ENCODE measurements around the gene DGKQ.

Gene DGKQ

DNA sequence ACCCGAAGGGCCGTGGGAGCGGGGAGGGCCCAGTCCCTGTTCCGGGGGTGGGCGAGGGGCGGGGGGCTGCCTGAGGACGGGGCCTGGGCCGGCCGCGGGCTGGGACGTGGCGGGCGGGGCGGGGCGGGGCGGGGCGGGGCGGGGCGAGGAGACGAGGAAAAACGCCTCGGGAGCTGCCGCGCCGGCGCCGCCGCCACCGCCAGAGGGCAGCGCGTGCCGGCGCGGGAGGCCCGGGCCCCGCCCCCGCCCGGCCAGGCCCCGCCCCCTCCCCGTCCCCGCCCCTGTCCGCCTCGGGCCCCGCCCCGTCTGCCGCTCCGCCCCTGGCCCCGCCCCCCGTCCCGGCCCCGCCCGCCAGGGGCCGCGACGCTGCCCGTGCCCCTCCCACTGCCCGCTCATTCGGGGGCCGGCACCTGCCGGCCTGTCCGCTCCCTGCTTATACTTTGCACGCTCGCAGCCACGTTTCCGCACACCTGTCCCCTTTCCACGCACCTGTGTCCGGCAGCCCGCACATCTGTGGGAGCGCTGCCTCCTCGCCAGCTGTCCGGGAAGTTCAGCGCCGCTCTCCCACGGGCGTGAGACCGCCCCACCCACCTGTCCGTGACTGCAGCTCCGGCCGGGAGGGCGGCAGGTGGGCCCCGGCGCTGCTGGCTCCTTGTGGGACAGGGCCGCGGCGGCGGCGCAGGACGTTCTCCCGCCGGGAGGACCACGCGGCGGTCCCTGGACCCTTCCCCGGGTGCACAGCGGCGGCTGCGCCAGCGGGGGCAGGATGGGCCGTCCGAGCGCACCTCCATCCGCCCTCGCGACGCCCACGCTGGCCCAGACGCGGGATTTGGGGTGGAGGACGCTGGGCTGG lies 36.4 kb upstream of the DGKQ start:
- no peak for DNase-seq

DNA sequence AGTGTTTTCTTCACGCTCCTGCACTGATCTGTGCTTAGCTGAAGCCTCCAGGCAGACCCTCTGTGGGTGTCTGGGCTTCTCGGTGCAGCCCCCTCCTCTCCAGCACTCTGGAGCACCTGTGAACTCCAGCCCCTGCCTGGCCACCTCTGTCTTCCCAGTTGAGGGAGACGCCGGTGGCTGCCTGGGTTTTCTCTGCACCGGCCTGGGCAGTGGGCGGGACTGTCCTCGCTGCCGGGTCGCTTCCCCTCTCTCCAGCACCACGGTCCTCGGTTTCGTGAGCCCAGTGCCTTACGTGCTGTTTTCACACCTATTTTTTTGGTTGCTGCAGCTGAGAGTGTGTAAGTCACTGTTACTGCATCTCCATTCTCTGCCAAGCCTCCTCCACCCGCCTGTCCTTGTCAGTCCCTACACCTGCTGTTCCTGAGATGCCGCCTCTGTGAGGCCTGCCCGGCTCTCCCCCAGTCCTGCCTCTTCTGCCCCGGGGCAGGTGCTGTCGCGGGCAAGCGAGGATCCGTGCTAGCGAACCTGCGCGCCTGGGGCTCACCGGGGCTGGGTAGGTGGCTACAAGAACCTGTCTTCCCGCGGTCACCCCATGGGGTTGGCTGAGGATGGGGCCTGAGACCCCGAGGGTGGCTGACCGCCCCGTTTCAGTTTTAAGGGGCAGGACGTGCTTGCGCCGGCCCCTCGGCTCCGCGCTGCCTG lies 35.6 kb upstream of the DGKQ start:
- no peak for DNase-seq

DNA sequence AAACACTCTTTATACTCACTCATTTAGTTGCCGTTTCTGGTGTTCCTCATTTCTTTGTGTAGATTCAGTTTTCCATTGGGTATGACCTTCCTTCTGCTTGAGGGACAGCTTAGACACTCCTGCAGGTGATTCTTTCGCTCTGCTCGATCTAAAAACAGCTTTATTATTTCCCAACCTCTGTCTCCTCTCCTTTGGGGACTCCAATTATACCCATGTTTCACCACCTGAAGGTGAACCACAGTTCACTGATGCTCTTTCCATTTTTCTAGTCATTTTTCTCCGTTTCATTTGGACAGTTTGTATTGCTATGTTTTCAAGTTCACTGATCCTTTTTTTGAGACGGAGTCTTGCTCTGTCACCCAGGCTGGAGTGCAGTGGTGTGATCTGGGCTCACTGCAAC lies 33.5 kb upstream of the DGKQ start:
- DNase-seq, result no peak

DNA sequence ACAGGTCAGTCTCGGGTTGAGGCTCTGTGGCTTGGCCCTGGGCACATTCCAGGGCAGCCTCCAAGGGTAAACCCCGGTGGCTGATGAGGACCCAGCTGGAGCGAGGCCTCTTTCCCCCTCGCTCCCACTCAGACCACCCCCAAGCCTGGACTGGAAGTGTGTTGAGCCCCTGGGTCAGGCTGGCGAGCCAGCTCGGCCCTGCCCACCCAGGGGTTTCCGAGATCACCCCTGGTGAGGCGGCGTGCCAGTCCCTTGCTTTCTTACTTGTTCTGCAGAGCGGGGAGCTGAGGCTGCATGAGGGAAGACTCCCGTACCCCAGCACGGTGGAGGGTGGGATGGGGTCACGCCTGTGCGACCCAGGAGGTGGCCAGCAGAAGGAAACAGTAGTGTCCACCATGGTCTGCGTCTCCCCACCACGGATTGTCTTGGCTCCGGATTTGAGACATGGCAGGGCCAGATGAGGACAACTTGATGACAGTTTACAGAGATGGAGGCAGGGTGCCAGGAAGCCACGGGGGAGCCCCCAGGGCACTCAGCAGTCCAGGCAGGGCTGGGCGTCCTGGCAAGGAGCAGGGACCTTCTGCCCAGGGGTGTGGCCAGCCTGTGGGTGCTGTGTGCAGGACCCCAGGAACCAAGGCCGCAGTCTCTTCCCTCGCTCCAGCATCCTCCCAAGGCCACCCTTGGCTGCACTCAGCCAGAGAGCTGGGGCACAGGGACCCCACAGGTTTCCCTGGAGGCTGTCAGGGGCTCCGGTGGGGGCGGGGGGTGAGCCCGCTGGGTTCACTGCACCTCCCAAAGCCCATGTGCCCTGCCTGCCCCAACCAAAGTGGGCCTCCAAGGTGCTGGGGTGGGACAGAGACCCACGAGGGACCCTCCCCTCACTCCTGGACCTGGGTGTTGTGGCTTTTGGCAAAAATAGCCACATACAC lies 31.5 kb upstream of the DGKQ start:
- no peak for DNase-seq

DNA sequence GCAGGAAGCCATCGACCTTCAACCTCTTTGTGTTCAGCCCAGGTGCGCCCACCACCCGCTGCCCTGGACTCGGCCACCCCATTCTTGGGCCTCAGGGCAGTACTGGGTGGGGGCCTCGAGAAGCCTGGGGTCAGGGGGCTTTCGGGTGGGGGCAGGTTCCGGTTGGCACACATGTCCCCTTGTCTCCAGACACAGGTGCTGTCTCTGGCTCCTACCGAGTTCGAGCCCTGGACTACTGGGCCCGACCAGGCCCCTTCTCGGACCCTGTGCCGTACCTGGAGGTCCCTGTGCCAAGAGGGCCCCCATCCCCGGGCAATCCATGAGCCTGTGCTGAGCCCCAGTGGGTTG lies 30.7 kb upstream of the DGKQ start:
- no peak for DNase-seq

DNA sequence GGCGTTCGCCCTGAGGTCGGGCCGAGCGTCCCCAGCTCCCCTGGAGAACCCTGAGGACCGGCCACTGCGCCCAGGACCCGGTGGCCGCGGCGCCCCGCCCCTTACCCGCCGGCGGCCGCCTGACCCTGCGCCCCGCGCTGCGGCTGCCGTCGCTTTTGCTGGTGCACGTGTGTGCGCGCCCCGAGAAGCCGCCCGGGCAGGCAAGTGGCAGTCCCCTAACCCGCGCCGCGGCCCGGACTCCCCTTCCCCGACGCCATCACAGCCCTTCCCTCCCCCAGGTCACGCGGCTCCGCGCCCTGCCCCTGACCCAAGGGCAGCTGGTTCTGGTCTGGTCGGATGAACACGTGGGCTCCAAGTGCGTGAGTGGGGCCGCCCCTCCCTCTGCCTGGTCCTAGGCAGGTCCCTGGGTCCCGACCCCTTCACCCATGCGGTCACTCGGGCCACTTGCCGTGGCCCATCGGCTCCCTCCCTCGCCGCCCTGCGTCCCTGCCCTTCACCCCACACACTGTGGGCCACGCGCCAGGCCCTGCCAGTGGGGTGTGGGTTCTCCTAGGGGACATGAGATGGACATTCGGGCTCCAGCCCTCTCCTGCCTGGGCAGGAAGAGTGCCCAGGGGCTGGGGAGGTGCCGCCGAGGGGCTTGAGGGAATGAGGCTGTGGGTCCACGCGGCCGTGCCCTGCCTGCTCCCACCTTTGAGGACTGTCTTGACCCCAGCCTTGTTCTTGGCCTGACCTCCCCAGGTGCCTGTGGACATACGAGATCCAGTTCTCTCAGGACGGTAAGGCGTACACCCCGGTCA lies 30.1 kb upstream of the DGKQ start:
- DNase-seq, result no peak

DNA sequence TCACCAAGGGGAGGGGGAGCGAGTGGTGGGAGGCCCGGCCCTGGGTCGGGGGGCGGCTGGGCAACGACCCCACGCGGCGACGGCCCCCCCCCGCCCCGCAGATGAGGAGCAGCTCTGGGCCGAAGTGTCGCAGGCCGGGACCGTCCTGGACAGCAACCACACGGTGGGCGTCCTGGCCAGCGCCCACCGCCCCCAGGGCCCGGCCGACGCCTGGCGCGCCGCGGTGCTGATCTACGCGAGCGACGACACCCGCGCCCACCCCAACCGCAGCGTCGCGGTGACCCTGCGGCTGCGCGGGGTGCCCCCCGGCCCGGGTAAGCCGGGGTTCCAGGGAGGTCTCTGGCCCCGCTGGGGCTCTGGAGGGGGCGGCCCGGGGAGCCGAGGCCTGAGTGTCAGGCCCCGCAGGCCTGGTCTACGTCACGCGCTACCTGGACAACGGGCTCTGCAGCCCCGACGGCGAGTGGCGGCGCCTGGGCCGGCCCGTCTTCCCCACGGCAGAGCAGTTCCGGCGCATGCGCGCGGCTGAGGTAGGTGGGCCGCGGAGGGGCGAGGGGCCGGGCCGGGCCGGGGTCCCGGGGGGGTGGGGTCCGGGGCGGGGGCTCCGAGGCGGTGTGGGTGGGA lies 29.4 kb upstream of the DGKQ start:
- no peak for DNase-seq

DNA sequence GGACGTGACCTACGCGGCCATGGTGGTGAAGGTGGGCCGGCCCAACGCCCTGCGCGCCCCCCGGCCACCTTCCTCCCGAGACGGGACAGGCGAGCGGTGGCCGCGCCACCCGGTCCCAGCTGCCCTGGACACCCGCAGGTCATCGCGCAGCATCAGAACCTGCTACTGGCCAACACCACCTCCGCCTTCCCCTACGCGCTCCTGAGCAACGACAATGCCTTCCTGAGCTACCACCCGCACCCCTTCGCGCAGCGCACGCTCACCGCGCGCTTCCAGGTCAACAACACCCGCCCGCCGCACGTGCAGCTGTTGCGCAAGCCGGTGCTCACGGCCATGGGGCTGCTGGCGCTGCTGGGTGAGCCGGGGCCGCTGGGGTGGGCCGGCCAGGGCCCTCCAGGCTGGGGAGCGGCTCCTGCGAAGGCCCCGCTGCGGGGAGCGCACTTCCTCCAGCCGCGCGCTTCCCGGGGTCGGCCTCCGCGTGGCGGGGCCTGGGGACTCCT lies 28.8 kb upstream of the DGKQ start:
- DNase-seq, result no peak

DNA sequence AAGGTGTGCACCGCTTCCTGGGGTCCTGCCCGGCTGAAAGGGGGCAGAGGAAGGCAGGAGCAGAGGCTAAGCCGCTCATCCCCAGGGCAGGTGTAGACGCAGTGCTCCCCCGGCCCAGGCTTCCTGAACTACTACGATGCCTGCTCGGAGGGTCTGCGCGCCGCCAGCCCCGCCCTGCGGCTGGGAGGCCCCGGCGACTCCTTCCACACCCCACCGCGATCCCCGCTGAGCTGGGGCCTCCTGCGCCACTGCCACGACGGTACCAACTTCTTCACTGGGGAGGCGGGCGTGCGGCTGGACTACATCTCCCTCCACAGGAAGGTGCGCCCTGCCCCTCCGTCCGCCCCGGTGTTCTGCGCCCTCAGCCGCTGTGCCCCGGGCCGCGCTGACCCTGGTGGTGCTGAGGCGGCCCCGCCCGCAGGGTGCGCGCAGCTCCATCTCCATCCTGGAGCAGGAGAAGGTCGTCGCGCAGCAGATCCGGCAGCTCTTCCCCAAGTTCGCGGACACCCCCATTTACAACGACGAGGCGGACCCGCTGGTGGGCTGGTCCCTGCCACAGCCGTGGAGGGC lies 28.3 kb upstream of the DGKQ start:
- no peak for DNase-seq

DNA sequence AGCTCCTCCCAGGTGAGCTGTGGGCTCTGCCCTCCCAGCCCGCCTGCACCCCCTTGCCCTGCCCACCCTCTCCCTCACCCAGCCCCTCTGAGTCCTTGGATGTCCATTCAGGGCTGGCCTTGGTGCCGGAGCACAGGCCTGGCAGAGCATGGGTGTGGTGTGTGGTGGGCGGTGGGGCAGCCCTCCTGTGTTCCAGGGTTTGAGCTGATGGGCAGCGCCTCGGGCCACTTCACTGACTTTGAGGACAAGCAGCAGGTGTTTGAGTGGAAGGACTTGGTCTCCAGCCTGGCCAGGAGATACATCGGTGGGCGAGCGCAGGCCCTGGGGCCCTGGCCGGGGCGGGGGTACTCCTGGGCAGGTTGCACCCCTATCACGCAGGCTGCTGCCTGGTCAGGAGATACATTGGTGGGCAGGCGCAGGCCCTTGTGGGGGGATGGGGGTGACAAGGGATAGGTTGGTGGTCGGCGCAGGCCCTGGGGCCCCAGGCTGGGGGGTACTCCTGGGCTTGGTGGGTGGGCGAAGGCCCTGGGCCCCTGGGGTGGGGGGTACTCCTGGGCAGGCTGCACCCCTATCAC lies 27.4 kb upstream of the DGKQ start:
- no peak for DNase-seq

DNA sequence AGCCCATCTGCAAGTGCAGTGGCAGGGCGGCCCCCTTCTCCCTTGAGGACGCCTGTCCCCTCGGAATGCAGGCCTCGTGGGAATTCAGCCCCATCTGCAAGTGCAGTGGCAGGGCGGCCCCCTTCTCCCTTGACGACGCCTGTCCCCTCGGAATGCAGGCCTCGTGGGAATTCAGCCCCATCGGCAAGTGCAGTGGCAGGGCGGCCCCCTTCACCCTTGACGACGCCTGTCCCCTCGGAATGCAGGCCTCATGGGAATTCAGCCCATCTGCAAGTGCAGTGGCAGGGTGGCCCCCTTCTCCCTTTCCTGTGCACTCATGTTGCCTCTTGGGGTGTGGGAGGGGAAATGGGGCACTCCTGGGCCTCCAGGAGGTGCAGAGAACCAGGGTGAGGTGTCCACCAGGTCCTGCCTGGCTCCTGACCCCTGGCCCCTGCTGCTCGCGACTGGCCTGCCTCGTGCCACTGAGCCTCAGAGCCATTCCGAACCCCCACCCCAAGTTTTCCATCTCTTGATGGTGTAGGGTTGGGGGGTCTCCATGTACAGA lies 26.6 kb upstream of the DGKQ start:
- DNase-seq, result no peak

DNA sequence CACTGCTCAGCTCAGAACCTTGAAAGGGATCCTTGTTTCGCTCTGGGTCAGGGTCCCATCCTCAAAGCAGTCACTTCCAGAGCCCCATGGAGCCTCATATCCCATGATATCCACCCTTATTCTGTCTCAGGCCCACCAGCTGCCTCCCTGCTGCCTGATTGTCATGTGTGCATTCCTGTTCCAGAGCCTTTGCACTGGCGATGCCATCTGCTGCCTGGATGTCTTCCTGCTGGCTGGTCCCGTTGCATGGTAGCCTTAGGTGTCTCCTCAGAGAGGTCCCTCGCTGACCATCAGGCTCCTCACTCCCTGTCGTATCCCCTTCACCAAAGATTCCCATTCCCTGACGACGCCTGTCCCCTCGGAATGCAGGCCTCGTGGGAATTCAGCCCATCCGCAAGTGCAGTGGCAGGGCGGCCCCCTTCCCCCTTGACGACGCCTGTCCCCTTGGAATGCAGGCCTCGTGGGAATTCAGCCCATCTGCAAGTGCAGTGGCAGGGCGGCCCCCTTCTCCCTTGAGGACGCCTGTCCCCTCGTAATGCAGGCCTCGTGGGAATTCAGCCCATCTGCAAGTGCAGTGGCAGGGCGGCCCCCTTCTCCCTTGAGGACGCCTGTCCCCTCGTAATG lies 26.0 kb upstream of the DGKQ start:
- peak; percentile 16 for DNase-seq

DNA sequence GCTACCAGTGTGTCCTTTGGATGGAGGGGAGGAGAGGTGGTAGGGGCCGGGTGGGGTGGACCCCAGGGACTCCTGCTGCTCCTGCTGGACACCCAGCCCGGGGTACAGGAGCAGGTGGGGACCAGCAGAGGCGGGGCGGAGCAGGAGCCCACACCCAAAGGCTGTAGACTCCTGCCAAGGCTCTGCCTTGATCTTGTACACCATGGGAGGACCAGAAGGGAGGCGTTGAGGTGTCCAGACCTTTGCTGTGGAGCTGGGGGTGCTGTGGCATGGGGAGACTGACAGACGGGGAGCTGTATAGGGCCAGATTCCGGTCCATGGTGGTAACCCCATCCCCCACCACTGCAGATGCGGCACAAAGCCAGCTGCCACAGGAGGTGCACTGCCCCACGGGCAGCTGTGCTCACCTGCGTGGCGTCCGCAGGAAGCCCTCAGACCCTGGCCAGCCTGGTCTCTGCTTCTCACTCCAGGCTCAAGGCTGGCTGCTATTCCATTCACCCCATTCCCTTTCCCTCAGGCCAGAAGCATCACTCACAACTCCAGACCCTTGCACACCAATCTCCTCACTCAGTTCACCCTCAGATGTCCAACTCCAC lies 24.8 kb upstream of the DGKQ start:
- DNase-seq, result no peak

DNA sequence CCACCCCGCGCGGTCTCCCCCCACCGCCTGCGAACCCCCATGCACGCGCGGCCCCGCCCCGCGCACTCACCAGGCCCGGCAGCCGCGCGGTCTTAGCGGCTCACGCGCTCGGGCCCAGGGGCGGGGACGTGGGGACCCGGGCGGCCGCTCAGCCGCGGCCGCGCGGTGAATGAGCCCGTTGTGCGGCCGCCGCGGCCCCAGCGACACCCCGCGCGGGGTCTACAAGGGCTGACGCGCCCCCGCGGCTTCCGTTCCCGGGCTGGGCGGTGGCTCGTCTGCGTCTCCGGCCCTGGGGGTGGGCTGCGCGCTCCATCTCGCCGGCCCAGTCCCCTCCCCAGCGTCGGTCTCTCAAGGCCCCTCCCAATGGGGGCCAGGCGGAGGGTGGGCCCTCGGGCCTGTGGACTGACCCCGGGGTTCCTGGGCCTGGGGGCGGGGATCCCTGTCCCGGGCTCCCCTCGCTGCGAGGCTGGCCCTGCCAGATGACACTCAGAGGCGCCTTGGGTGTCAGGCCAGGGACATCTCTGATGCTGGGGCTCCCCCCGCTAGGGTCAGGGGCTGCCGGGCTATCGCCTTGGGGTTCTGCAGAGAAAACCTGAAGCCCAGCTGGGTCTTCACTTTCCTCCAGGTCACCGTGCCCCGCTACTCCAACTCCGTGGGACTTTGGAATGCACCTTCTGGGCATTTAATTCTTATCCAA lies 24.2 kb upstream of the DGKQ start:
- no peak for DNase-seq

DNA sequence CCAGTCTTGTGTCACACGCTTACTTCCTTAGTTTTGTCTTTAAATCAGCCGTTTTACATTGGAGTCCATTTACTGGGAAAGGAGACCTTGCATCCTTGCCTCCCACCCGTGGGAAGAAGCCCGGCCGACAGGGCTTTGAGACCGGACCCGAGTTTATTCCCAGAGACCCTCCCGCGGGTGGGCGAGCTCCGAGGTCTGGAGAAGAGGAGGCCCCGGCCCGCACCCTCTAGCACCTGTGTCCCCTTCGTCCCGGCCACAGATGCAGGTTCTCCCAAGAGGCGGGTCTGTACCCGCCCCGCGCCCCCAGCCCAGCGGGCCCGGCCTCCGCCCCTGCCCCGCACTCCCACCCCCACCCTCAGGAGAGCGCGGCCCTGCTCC lies 23.6 kb upstream of the DGKQ start:
- no peak for DNase-seq

DNA sequence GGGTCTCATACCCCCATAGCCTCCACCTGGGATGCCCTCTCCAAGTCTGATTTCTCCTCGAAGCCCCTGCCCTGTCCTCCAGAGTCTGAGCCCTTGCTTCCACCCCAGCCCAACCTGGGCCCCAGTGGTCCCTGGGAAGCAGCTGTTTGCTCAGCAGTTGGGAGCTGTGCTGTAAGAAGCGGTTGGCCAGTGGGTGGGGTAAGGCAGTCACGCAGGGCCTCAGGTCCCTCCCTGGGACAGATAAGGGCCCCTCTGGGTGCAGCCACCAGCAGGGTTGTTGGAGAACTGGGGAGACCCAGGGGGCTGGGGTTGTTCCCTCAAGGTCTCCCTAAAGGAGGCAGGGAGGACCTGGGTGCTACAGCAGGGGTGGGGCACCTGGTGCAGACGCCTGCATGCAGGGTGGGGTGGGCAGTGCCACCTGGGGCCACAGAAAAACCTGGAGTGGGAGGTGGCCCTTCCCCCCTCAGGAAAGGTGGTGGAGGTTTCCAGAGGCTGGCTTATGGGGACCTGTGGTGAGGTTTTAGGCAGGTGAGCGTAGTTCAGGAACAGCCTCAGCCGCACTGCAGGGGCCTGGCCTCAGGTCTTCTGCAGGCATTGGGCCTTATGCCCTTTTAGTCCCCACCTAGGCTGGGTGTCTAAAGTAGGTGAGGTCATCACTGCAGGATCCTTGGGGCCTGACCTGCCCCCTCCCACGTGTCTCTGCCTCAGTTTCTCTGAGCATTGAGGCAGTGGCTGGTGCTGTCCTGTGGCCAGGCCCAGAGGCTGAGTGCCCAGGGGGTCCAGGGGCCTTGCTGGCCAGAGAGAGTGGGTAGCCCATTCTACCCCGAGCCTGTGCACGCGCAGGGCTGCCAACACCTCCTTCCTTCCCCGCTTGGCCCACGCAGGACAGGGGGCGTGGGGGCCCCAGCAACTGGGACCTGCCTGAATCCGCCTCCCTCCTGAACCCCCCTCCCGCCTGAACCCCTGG lies 22.9 kb upstream of the DGKQ start:
- no peak for DNase-seq

DNA sequence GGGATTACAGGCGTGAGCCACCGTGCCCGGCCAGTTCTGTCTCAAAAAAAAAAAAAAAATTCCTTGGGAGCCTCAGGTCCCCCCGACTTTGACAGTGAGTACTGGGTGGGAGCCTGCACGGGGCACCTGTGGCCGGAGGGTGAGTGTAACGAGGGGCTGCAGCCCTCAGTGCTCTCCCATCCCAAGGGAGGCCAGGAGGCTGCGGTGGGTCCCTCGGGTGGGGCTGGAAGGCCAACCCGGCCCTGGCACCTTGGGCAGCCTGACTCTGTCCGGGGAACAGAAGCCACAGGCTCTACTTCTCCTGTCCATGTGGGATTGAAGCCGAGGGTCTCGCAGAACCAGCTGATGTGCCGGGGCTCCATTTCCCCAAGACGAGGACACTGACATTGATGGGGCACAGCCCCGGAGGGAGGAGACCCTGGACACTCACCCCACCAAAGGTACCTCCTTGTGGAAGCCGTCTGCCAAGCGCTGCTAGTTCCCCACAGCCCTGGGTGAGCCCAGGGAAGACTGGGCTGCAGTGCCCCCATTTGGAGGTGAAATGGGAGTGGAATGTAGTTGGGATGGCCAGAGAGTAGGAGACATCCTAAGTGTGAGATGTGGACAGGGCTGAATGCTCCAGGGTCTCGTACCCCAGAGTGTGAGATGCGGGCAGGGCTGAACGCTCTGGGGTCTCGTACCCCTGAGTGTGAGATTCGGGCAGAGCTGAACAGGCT lies 22.1 kb upstream of the DGKQ start:
- DNase-seq, result no peak

Measured in NCI-H1694 treated with DMSO at 0.1 percent for 48 hours (cell line).